K562 (cell line): ENCODE measurements around the gene DPEP3. TPM values are rescaled to one million over a fixed set of nuclear protein-coding genes. Genes with fewer than 3 reads are reported as not detected.

Source experiments
- CREB1 ChIP-seq, 2 experiments: sonication (generic) in 1 of 2; formaldehyde crosslinking in 1 of 2; IDR thresholded peaks; 2 replicates each; pipeline versions ENCODE4 v1.6.1 to v1.8.0; 2012 to 2022; ENCODE audit warnings: inconsistent platforms in 1 of 2, mild to moderate bottlenecking in 1 of 2, missing genetic modification reagents in 1 of 2, moderate library complexity in 1 of 2
- ZNF184 ChIP-seq: sonication (generic); formaldehyde crosslinking; IDR thresholded peaks from 2 replicates; pipeline ENCODE4 v1.5.0; 2020; ENCODE audit warnings: missing genetic modification reagents
- polyA plus RNA-seq, 8 experiments: library from polyadenylated mRNA; depleted of rRNA in 4 of 8; stranded (reverse) in 5 of 8; unstranded in 3 of 8; fragments of >200 nt; fragmentation: Nextera tagmentation in 2 of 8; fragmentation: Illumina TruSeq in 1 of 8; extraction: Ambion mirVana in 2 of 8; extraction: Trizol in 1 of 8; gene quantifications; 2 replicates each; pipeline versions ENCODE4 v1.2.1 to v1.2.3, GENCODE V29; 2011 to 2014; ENCODE audit warnings: inconsistent platforms in 1 of 8, missing spikeins in 1 of 8
- total RNA-seq, 7 experiments: library from RNA; depleted of rRNA in 6 of 7; stranded (reverse); fragments of >200 nt in 6 of 7; fragmentation: Illumina TruSeq in 2 of 7; extraction: Trizol in 2 of 7; gene quantifications; 2 replicates each; pipeline versions ENCODE4 v1.2.1 to v1.2.3, GENCODE V29; 2011 to 2021; ENCODE audit warnings: low replicate concordance in 1 of 7
- TF ChIP-seq, protein P1 (sequence below): fragments of 250-450 bp; sonication (Bioruptor Pico); IDR thresholded peaks from 2 replicates; pipeline ENCODE4 v1.9.0; 2021; ENCODE audit warnings: mild to moderate bottlenecking, inconsistent platforms
- TF ChIP-seq, protein P2 (sequence below): fragments of 450-650 bp; formaldehyde crosslinking; IDR thresholded peaks from 2 replicates; pipeline ENCODE4 v1.4.0; 2020; ENCODE audit warnings: mild to moderate bottlenecking, moderate library complexity
- TF ChIP-seq, protein P3 (sequence below): fragments of 450-650 bp; IDR thresholded peaks from 2 replicates; pipeline ENCODE4 v1.6.1; 2016; ENCODE audit warnings: mild to moderate bottlenecking, moderate library complexity

The DPEP3 gene
- total and polyA plus RNA-seq, 9 of the 15 experiments (the other 6 are each of a cell fraction or from before 2014, with no cell fraction given) = not detected

DNA sequence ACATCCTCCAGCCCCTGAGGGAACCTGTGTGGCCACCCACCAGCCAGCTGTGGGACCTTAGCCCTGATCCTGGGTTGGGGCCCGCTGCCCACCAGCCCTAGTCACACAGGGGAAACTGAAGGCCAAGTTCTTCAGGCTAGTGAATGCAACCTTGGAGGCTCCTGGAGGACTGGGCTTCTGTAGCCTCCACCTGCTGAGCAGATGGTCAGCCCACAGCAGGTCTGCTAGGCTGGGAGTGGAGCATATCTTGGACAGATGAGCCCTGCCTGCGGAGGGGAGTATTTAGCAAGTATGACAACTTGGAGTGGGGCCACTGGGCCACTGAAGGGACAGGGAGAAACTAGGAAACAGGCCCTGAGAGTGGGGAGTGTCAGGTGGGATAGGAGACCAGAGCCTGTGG lies 4.1 kb downstream of the DPEP3 start (continued):
- TF ChIP-seq, protein P1, sequence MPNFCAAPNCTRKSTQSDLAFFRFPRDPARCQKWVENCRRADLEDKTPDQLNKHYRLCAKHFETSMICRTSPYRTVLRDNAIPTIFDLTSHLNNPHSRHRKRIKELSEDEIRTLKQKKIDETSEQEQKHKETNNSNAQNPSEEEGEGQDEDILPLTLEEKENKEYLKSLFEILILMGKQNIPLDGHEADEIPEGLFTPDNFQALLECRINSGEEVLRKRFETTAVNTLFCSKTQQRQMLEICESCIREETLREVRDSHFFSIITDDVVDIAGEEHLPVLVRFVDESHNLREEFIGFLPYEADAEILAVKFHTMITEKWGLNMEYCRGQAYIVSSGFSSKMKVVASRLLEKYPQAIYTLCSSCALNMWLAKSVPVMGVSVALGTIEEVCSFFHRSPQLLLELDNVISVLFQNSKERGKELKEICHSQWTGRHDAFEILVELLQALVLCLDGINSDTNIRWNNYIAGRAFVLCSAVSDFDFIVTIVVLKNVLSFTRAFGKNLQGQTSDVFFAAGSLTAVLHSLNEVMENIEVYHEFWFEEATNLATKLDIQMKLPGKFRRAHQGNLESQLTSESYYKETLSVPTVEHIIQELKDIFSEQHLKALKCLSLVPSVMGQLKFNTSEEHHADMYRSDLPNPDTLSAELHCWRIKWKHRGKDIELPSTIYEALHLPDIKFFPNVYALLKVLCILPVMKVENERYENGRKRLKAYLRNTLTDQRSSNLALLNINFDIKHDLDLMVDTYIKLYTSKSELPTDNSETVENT = no peak
- TF ChIP-seq, protein P2, sequence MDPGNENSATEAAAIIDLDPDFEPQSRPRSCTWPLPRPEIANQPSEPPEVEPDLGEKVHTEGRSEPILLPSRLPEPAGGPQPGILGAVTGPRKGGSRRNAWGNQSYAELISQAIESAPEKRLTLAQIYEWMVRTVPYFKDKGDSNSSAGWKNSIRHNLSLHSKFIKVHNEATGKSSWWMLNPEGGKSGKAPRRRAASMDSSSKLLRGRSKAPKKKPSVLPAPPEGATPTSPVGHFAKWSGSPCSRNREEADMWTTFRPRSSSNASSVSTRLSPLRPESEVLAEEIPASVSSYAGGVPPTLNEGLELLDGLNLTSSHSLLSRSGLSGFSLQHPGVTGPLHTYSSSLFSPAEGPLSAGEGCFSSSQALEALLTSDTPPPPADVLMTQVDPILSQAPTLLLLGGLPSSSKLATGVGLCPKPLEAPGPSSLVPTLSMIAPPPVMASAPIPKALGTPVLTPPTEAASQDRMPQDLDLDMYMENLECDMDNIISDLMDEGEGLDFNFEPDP (CRISPR knock-in tag) = no peak
- TF ChIP-seq ZNF184 (CRISPR knock-in tag) (no peak), CREB1 (IDR thresholded peaks at IDR 0.05) (no peak), CREB1 (CRISPR knock-in tag; IDR thresholded peaks at IDR 0.05) (no peak)
- TF ChIP-seq, protein P3, sequence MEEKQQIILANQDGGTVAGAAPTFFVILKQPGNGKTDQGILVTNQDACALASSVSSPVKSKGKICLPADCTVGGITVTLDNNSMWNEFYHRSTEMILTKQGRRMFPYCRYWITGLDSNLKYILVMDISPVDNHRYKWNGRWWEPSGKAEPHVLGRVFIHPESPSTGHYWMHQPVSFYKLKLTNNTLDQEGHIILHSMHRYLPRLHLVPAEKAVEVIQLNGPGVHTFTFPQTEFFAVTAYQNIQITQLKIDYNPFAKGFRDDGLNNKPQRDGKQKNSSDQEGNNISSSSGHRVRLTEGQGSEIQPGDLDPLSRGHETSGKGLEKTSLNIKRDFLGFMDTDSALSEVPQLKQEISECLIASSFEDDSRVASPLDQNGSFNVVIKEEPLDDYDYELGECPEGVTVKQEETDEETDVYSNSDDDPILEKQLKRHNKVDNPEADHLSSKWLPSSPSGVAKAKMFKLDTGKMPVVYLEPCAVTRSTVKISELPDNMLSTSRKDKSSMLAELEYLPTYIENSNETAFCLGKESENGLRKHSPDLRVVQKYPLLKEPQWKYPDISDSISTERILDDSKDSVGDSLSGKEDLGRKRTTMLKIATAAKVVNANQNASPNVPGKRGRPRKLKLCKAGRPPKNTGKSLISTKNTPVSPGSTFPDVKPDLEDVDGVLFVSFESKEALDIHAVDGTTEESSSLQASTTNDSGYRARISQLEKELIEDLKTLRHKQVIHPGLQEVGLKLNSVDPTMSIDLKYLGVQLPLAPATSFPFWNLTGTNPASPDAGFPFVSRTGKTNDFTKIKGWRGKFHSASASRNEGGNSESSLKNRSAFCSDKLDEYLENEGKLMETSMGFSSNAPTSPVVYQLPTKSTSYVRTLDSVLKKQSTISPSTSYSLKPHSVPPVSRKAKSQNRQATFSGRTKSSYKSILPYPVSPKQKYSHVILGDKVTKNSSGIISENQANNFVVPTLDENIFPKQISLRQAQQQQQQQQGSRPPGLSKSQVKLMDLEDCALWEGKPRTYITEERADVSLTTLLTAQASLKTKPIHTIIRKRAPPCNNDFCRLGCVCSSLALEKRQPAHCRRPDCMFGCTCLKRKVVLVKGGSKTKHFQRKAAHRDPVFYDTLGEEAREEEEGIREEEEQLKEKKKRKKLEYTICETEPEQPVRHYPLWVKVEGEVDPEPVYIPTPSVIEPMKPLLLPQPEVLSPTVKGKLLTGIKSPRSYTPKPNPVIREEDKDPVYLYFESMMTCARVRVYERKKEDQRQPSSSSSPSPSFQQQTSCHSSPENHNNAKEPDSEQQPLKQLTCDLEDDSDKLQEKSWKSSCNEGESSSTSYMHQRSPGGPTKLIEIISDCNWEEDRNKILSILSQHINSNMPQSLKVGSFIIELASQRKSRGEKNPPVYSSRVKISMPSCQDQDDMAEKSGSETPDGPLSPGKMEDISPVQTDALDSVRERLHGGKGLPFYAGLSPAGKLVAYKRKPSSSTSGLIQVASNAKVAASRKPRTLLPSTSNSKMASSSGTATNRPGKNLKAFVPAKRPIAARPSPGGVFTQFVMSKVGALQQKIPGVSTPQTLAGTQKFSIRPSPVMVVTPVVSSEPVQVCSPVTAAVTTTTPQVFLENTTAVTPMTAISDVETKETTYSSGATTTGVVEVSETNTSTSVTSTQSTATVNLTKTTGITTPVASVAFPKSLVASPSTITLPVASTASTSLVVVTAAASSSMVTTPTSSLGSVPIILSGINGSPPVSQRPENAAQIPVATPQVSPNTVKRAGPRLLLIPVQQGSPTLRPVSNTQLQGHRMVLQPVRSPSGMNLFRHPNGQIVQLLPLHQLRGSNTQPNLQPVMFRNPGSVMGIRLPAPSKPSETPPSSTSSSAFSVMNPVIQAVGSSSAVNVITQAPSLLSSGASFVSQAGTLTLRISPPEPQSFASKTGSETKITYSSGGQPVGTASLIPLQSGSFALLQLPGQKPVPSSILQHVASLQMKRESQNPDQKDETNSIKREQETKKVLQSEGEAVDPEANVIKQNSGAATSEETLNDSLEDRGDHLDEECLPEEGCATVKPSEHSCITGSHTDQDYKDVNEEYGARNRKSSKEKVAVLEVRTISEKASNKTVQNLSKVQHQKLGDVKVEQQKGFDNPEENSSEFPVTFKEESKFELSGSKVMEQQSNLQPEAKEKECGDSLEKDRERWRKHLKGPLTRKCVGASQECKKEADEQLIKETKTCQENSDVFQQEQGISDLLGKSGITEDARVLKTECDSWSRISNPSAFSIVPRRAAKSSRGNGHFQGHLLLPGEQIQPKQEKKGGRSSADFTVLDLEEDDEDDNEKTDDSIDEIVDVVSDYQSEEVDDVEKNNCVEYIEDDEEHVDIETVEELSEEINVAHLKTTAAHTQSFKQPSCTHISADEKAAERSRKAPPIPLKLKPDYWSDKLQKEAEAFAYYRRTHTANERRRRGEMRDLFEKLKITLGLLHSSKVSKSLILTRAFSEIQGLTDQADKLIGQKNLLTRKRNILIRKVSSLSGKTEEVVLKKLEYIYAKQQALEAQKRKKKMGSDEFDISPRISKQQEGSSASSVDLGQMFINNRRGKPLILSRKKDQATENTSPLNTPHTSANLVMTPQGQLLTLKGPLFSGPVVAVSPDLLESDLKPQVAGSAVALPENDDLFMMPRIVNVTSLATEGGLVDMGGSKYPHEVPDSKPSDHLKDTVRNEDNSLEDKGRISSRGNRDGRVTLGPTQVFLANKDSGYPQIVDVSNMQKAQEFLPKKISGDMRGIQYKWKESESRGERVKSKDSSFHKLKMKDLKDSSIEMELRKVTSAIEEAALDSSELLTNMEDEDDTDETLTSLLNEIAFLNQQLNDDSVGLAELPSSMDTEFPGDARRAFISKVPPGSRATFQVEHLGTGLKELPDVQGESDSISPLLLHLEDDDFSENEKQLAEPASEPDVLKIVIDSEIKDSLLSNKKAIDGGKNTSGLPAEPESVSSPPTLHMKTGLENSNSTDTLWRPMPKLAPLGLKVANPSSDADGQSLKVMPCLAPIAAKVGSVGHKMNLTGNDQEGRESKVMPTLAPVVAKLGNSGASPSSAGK = peak; percentile 31; the same call in 1 of the 2 replicates
